Measurements from ENCODE around the gene MARCHF9. TPM values are rescaled to one million over a fixed set of nuclear protein-coding genes. Genes with fewer than 3 reads are reported as not detected.

MARCHF9 gene
- total RNA-seq, 1 experiment from 2014 or later: 21.8 TPM

GRCh38 chr12:57782243-57782607, 27.3 kb downstream of the MARCHF9 start:
- DNase-seq (ENCODE audit: low read depth, low spot score): no peak
- CTCF ChIA-PET: interaction anchor here (1.1 to 1.2 kb wide), 3 partner anchors 10 to 23 kb away, joined by 3 to 6 read pairs (median 4); partner anchors contain the start of genes EEF1AKMT3 and METTL1
- ATAC-seq: peak; percentile 18
- Histone ChIP-seq H3K27me3 (ENCODE audit: insufficient read depth, low read length) (no peaks in the 10 kb centered on the region), H3K36me3 (ENCODE audit: control insufficient read depth in 1 of 2, insufficient read depth in 2 of 2, low read length in 2 of 2) (peaks cover 13 to 19% of the 10 kb centered on the region in 2 experiments; a peak in 3 of 4 replicates), H3K9ac (ENCODE audit: low read length) (peak overlapping the region; percentile 1; the same call in 1 of the 2 replicates), H4K20me1 (ENCODE audit: insufficient read depth) (no peaks in the 10 kb centered on the region), H3K9me3 (ENCODE audit: control insufficient read depth in 1 of 2, insufficient read depth in 1 of 2, low read depth in 1 of 2, low read length in 2 of 2) (no peaks in the 10 kb centered on the region), H3K4me2 (ENCODE audit: low read length) (peak overlapping the region; percentile 74), H3K4me1 (ENCODE audit: control insufficient read depth in 1 of 2, insufficient read depth in 2 of 2, low read length in 2 of 2) (peaks cover 6 to 10% of the 10 kb centered on the region in 2 experiments), H3K79me2 (ENCODE audit: insufficient read depth, low read length) (peaks cover 44% of the 10 kb centered on the region), H2AFZ (ENCODE audit: low read depth, low read length, poor library complexity, severe bottlenecking) (no peak overlapping the region), H3K9me2 (ENCODE audit: insufficient read depth) (no peaks in the 10 kb centered on the region), H3K4me3 (replicated peaks in 1 of 2; ENCODE audit: low read depth in 1 of 2, low read length in 2 of 2) (peak overlapping the region; percentile 98 to 100), H3K27ac (ENCODE audit: low read depth, low read length) (no peak overlapping the region)
- intact Hi-C loops (cut with micrococcal nuclease): loop anchor here (1.0 kb wide), 1 partner anchor 10 kb away; the partner anchor contains the start of genes EEF1AKMT3 and METTL1
- no TSS peak for BruUV-seq (replicated peaks)
- TF ChIP-seq EZH2 (IDR thresholded peaks at IDR 0.05) (no peak), TCF7L2 (IDR thresholded peaks at IDR 0.05; ENCODE audit: borderline replicate concordance, extremely low read depth, insufficient read depth, insufficient read length) (no peak), REST (IDR thresholded peaks at IDR 0.05; ENCODE audit: low read depth) (no peak)
- RAD21 ChIA-PET (ENCODE audit: low non-redundant PET in 1 of 2, low total read pairs in 2 of 2, uncharacterized antibody in 2 of 2, unreplicated experiment in 2 of 2): no interaction called here
- POLR2A ChIA-PET: interaction anchor here (1.7 kb wide), 1 partner anchor 15 kb away, joined by 5 read pairs; the partner anchor contains the start of gene CYP27B1

Measured in HCT116 (cell line).